SK-N-SH (cell line): Measurements from ENCODE around the gene ZDHHC8.

Experiments
- CTCF ChIP-seq: fragments of 200-600 bp; sonication (generic); IDR thresholded peaks from 2 replicates; pipeline ENCODE4 v1.6.1; 2017; ENCODE audit warnings: antibody characterized with exemption, mild to moderate bottlenecking, moderate library complexity
- EP300 ChIP-seq, 2 experiments: IDR thresholded peaks; 2 replicates each; pipeline versions ENCODE4 v1.4.0 to v1.6.1; 2012; ENCODE audit warnings: borderline replicate concordance in 1 of 2, low read depth in 1 of 2, low read length in 1 of 2
- GABPA ChIP-seq: IDR thresholded peaks from 2 replicates; pipeline ENCODE4 v1.4.0; 2012; ENCODE audit warnings: low read depth, mild to moderate bottlenecking
- GATA2 ChIP-seq: sonication (generic); formaldehyde crosslinking; IDR thresholded peaks from 2 replicates; pipeline ENCODE4 v1.5.0; 2020; ENCODE audit warnings: mild to moderate bottlenecking, missing genetic modification reagents
- JUND ChIP-seq: IDR thresholded peaks from 2 replicates; pipeline ENCODE4 v1.4.0; 2012
- POLR2AphosphoS5 ChIP-seq: IDR thresholded peaks from 2 replicates; pipeline ENCODE4 v1.6.1; 2012; ENCODE audit warnings: low read depth, low read length
- SMC3 ChIP-seq: IDR thresholded peaks from 2 replicates; pipeline ENCODE4 v1.6.1; 2012; ENCODE audit warnings: low read depth, low read length, improper control_type of control experiment
- TAF1 ChIP-seq: IDR thresholded peaks from 2 replicates; pipeline ENCODE4 v1.6.1; 2012; ENCODE audit warnings: low read depth, mild to moderate bottlenecking, low read length, moderate library complexity, borderline replicate concordance
- TEAD4 ChIP-seq: IDR thresholded peaks from 2 replicates; pipeline ENCODE4 v1.4.0; 2012; ENCODE audit warnings: mild to moderate bottlenecking, borderline replicate concordance; ENCODE audit not compliant: insufficient read depth
- YY1 ChIP-seq: IDR thresholded peaks from 2 replicates; pipeline ENCODE4 v1.4.0; 2012; ENCODE audit warnings: low read depth, mild to moderate bottlenecking

- no peak for TF ChIP-seq CTCF
- TF ChIP-seq SMC3 = no peak
- no peak for TF ChIP-seq POLR2AphosphoS5
- TF ChIP-seq GABPA = no peak
- no peak for TF ChIP-seq TAF1
- TF ChIP-seq GATA2 (CRISPR knock-in tag) = no peak
- TF ChIP-seq TEAD4 = no peak
- no peak for TF ChIP-seq JUND
- no peak for TF ChIP-seq EP300 (IDR thresholded peaks at IDR 0.05; ENCODE audit: borderline replicate concordance in 1 of 2, low read depth in 1 of 2, low read length in 1 of 2)
- TF ChIP-seq YY1 = no peak
Observed at GRCh38 chr22:20140521-20140964, 8.9 kb downstream of the ZDHHC8 start.
